C4-2B (cell line): Measurements from ENCODE around the gene DGKB.

Experiments
- ZFX ChIP-seq: fragments of 450-650 bp; IDR thresholded peaks from 2 replicates; pipeline ENCODE4 v1.6.1; 2017
- TF ChIP-seq, protein P1 (sequence below): fragments of 450-650 bp; conservative IDR thresholded peaks from 2 replicates; pipeline ENCODE4 v1.5.1; 2017; ENCODE audit warnings: mild to moderate bottlenecking

DNA sequence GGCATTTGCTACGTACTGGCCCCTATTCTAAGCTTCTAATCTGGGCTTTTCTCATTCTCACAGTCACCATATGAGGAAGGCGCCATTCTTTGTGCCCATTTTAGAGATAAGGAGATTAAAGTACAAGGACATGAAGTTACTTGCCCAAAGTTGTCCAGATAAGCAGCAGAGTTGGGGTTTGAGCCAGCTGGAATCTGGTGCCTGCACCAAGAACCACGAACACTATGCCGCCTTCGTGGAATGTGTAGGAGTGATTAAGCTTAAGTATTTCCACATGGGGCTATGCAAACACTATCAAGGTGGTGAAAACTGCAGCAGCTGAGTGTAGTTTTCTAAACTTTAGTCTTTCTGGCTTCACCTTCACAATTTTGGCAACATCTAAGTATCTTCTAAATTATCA is 570.4 kb downstream of the DGKB start:
- TF ChIP-seq, protein P1, sequence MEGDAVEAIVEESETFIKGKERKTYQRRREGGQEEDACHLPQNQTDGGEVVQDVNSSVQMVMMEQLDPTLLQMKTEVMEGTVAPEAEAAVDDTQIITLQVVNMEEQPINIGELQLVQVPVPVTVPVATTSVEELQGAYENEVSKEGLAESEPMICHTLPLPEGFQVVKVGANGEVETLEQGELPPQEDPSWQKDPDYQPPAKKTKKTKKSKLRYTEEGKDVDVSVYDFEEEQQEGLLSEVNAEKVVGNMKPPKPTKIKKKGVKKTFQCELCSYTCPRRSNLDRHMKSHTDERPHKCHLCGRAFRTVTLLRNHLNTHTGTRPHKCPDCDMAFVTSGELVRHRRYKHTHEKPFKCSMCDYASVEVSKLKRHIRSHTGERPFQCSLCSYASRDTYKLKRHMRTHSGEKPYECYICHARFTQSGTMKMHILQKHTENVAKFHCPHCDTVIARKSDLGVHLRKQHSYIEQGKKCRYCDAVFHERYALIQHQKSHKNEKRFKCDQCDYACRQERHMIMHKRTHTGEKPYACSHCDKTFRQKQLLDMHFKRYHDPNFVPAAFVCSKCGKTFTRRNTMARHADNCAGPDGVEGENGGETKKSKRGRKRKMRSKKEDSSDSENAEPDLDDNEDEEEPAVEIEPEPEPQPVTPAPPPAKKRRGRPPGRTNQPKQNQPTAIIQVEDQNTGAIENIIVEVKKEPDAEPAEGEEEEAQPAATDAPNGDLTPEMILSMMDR = no peak
- no peak for TF ChIP-seq ZFX
